Inflammatory macrophage treated with lipopolysaccharide for 4 hours (primary cell): ENCODE data around the gene LAMP1.
"Not testable (repeated sequence)": the region's sequence is repeated elsewhere in the genome, so short reads cannot be mapped to it uniquely, and the experiment has no call there.

Experiments used
- DNase-seq: peaks from one replicate; pipeline ENCODE4 v3.0.0-alpha.2; 2020

The LAMP1 gene

GRCh38 chr13:113358653-113359190, 61.7 kb downstream of the LAMP1 start:
- DNase-seq, result no peak

- DNase-seq, result no peak
Observed at GRCh38 chr13:113359571-113359970, 62.5 kb downstream of the LAMP1 start.

GRCh38 chr13:113360446-113360845, 63.4 kb downstream of the LAMP1 start:
- no peak for DNase-seq

- DNase-seq, result peak; percentile 22
Observed at GRCh38 chr13:113361406-113361805, 64.4 kb downstream of the LAMP1 start.

GRCh38 chr13:113364311-113364889, 67.4 kb downstream of the LAMP1 start:
- no peak for DNase-seq

GRCh38 chr13:113364901-113365582, 68.0 kb downstream of the LAMP1 start:
- no peak for DNase-seq

GRCh38 chr13:113365583-113365970, 68.5 kb downstream of the LAMP1 start:
- DNase-seq, result no peak

- no peak for DNase-seq
Observed at GRCh38 chr13:113365971-113366588, 69.0 kb downstream of the LAMP1 start.

GRCh38 chr13:113367020-113367560, 70.1 kb downstream of the LAMP1 start:
- no peak for DNase-seq

GRCh38 chr13:113367771-113368170, 70.7 kb downstream of the LAMP1 start:
- no peak for DNase-seq

GRCh38 chr13:113368353-113368752, 71.3 kb downstream of the LAMP1 start:
- not testable (repeated sequence) for DNase-seq

- DNase-seq, result no peak
Observed at GRCh38 chr13:113369189-113369588, 72.2 kb downstream of the LAMP1 start.

GRCh38 chr13:113369881-113370280, 72.8 kb downstream of the LAMP1 start:
- DNase-seq, result no peak

- DNase-seq, result no peak
Observed at GRCh38 chr13:113371061-113371460, 74.0 kb downstream of the LAMP1 start.

GRCh38 chr13:113371701-113372100, 74.7 kb downstream of the LAMP1 start:
- not testable (repeated sequence) for DNase-seq
